Trophoblast cell (in vitro differentiated cells and primary cell): ENCODE results near the gene NEUROG3. TPM values are rescaled to one million over a fixed set of nuclear protein-coding genes. Genes with fewer than 3 reads are reported as not detected.

Experiments
- DNase-seq, 2 donors: peaks; one replicate each; pipeline ENCODE4 v3.0.0-alpha.2; 2016
- H2AFZ ChIP-seq: 2 replicates; pipeline ENCODE4 v1.6.1; 2013; ENCODE audit warnings: low read length, moderate library complexity, mild to moderate bottlenecking; ENCODE audit not compliant: insufficient read depth, poor library complexity
- H2AK5ac ChIP-seq: 2 replicates; pipeline ENCODE4 v1.6.1; 2013; ENCODE audit warnings: mild to moderate bottlenecking, low read length
- H2BK120ac ChIP-seq: 2 replicates; pipeline ENCODE4 v1.6.1; 2013; ENCODE audit warnings: low read length, mild to moderate bottlenecking, moderate library complexity; ENCODE audit not compliant: insufficient read depth, poor library complexity
- H2BK12ac ChIP-seq: 2 replicates; pipeline ENCODE4 v1.6.1; 2013; ENCODE audit warnings: mild to moderate bottlenecking, low read length, moderate library complexity
- H2BK5ac ChIP-seq: 2 replicates; pipeline ENCODE4 v1.6.1; 2013; ENCODE audit warnings: low read length, low read depth, moderate library complexity, mild to moderate bottlenecking; ENCODE audit not compliant: poor library complexity
- H3K14ac ChIP-seq: 2 replicates; pipeline ENCODE4 v1.6.1; 2013; ENCODE audit warnings: mild to moderate bottlenecking, low read length
- H3K18ac ChIP-seq: 2 replicates; pipeline ENCODE4 v1.6.1; 2013; ENCODE audit warnings: mild to moderate bottlenecking, low read length
- H3K23ac ChIP-seq: 2 replicates; pipeline ENCODE4 v1.6.1; 2013; ENCODE audit warnings: low read length
- H3K27ac ChIP-seq: 2 replicates; pipeline ENCODE4 v1.5.1; 2013; ENCODE audit warnings: low read depth, mild to moderate bottlenecking, inconsistent platforms, low read length, moderate library complexity
- H3K27me3 ChIP-seq: 2 replicates; pipeline ENCODE4 v1.6.1; 2013; ENCODE audit warnings: inconsistent platforms, mild to moderate bottlenecking, low read length, moderate library complexity; ENCODE audit not compliant: insufficient read depth
- H3K36me3 ChIP-seq, 2 experiments: 1 replicate in 1 of 2; 2 replicates in 1 of 2; pipeline ENCODE4 v1.6.1; 2013; ENCODE audit warnings: low read length in 2 of 2, mild to moderate bottlenecking in 2 of 2, moderate library complexity in 1 of 2; ENCODE audit not compliant: insufficient read depth in 2 of 2, control insufficient read depth in 1 of 2
- H3K4ac ChIP-seq: 2 replicates; pipeline ENCODE4 v1.6.1; 2013; ENCODE audit warnings: low read depth, mild to moderate bottlenecking, low read length, moderate library complexity
- H3K4me1 ChIP-seq, 2 experiments: 1 replicate in 1 of 2; 2 replicates in 1 of 2; pipeline ENCODE4 v1.6.1; 2013; ENCODE audit warnings: low read length in 2 of 2, mild to moderate bottlenecking in 2 of 2, moderate library complexity in 1 of 2; ENCODE audit not compliant: insufficient read depth in 2 of 2, control insufficient read depth in 1 of 2
- H3K4me2 ChIP-seq: 2 replicates; pipeline ENCODE4 v1.6.1; 2013; ENCODE audit warnings: inconsistent platforms, mild to moderate bottlenecking, low read length, moderate library complexity
- H3K4me3 ChIP-seq: 2 replicates; pipeline ENCODE4 v1.5.1; 2013; ENCODE audit warnings: mild to moderate bottlenecking, low read depth, low read length, inconsistent platforms
- H3K79me1 ChIP-seq: one replicate; pipeline ENCODE4 v1.6.1; 2013; ENCODE audit warnings: low read length
- H3K79me2 ChIP-seq: 2 replicates; pipeline ENCODE4 v1.6.1; 2013; ENCODE audit warnings: low read length, mild to moderate bottlenecking; ENCODE audit not compliant: control insufficient read depth, insufficient read depth, poor library complexity
- H3K9ac ChIP-seq: 2 replicates; pipeline ENCODE4 v1.6.1; 2013; ENCODE audit warnings: mild to moderate bottlenecking, low read length
- H3K9me3 ChIP-seq: 2 replicates; pipeline ENCODE4 v1.6.1; 2013; ENCODE audit warnings: low read depth, mild to moderate bottlenecking, control low read depth, inconsistent platforms, low read length; ENCODE audit not compliant: insufficient read depth
- H4K12ac ChIP-seq: 2 replicates; pipeline ENCODE4 v1.6.1; 2013; ENCODE audit warnings: low read depth, mild to moderate bottlenecking, low read length, moderate library complexity
- H4K8ac ChIP-seq: 2 replicates; pipeline ENCODE4 v1.6.1; 2013; ENCODE audit warnings: low read depth, mild to moderate bottlenecking, low read length, moderate library complexity
- H4K91ac ChIP-seq: one replicate; pipeline ENCODE4 v1.6.1; 2013; ENCODE audit warnings: low read depth, mild to moderate bottlenecking, low read length, moderate library complexity
- WGBS: extraction: QIAGEN DNeasy Blood & Tissue Kit; methylation state at CpG from one replicate; pipeline ENCODE4 v1.1.7; 2013; ENCODE audit warnings: missing lambda C conversion rate; ENCODE audit not compliant: insufficient read length, insufficient coverage; ENCODE audit errors: extremely low coverage; 5-methylcytosine and 5-hydroxymethylcytosine counted together
- polyA plus RNA-seq: library from polyadenylated mRNA; stranded (reverse); fragments of 200-250 nt; gene quantifications from 2 replicates; pipeline ENCODE4 v1.2.3, GENCODE V29; 2013

The NEUROG3 gene, protein sequence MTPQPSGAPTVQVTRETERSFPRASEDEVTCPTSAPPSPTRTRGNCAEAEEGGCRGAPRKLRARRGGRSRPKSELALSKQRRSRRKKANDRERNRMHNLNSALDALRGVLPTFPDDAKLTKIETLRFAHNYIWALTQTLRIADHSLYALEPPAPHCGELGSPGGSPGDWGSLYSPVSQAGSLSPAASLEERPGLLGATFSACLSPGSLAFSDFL
- polyA plus RNA-seq = not detected in 2 replicates

GRCh38 chr10:69573056-69573806 lies at the start of gene NEUROG3:
TSS of gene NEUROG3 (minus strand) at chr10:69573422. CDS start at chr10:69573043, 379 bp downstream.
- DNase-seq = peak in 1 of 2 donors; percentile 3
- H2AK5ac ChIP-seq = no peak within 1 kb of the TSS
- H2BK120ac ChIP-seq = no peak within 1 kb of the TSS
- H3K14ac ChIP-seq = no peak within 1 kb of the TSS
- H3K23ac ChIP-seq = no peak within 1 kb of the TSS
- H3K9me3 ChIP-seq = peaks cover 6% of the 10 kb centered on the region
- no CpG with 5 or more reads among the region's 53 CpGs for WGBS
- peak within 1 kb of the TSS; percentile 49 for H3K4me2 ChIP-seq
- H3K27me3 ChIP-seq = peaks cover 94% of the 10 kb centered on the region
- H4K8ac ChIP-seq = no peak within 1 kb of the TSS
- no peak within 1 kb of the TSS for H4K12ac ChIP-seq
- H4K91ac ChIP-seq = no peak within 1 kb of the TSS
- H3K18ac ChIP-seq = no peak within 1 kb of the TSS
- no peaks in the 10 kb centered on the region for H3K79me1 ChIP-seq
- H3K4me3 ChIP-seq = peak within 1 kb of the TSS; percentile 26
- no peak within 1 kb of the TSS for H3K9ac ChIP-seq
- H3K79me2 ChIP-seq = no peaks in the 10 kb centered on the region
- no peak within 1 kb of the TSS for H2BK12ac ChIP-seq
- H2BK5ac ChIP-seq = no peak within 1 kb of the TSS
- H3K36me3 ChIP-seq = no peaks in the 10 kb centered on the region
- no peak within 1 kb of the TSS for H2AFZ ChIP-seq
- H3K4ac ChIP-seq = no peak within 1 kb of the TSS
- no peak within 1 kb of the TSS for H3K27ac ChIP-seq
- peaks cover 3 to 6% of the 10 kb centered on the region in 2 experiments for H3K4me1 ChIP-seq

GRCh38 chr10:69620625-69621024 lies 47.4 kb upstream of the NEUROG3 start:
- H3K23ac ChIP-seq = no peak overlapping the region
- H2AK5ac ChIP-seq = no peak overlapping the region
- H3K27me3 ChIP-seq = no peaks in the 10 kb centered on the region
- H3K18ac ChIP-seq = no peak overlapping the region
- no peak overlapping the region for H3K27ac ChIP-seq
- no peak overlapping the region for H4K8ac ChIP-seq
- no peaks in the 10 kb centered on the region for H3K9me3 ChIP-seq
- H3K9ac ChIP-seq = no peak overlapping the region
- H3K79me1 ChIP-seq = no peaks in the 10 kb centered on the region
- no CpG with 5 or more reads among the region's 5 CpGs for WGBS
- H4K12ac ChIP-seq = no peak overlapping the region
- no peak overlapping the region for H3K14ac ChIP-seq
- no peak overlapping the region for H3K4me2 ChIP-seq
- H2BK120ac ChIP-seq = no peak overlapping the region
- no peaks in the 10 kb centered on the region for H3K79me2 ChIP-seq
- H2AFZ ChIP-seq = no peak overlapping the region
- H3K4me3 ChIP-seq = no peak overlapping the region
- H4K91ac ChIP-seq = no peak overlapping the region
- DNase-seq = no peak
- H2BK5ac ChIP-seq = no peak overlapping the region
- H3K4me1 ChIP-seq = no peaks in the 10 kb centered on the region
- H3K36me3 ChIP-seq = no peaks in the 10 kb centered on the region
- no peak overlapping the region for H3K4ac ChIP-seq
- no peak overlapping the region for H2BK12ac ChIP-seq

GRCh38 chr10:69619626-69620025 lies 46.4 kb upstream of the NEUROG3 start:
- H3K79me1 ChIP-seq = no peaks in the 10 kb centered on the region
- no peaks in the 10 kb centered on the region for H3K9me3 ChIP-seq
- H3K79me2 ChIP-seq = no peaks in the 10 kb centered on the region
- H4K12ac ChIP-seq = no peak overlapping the region
- H3K4ac ChIP-seq = no peak overlapping the region
- no peak for DNase-seq
- no peak overlapping the region for H4K8ac ChIP-seq
- no peaks in the 10 kb centered on the region for H3K27me3 ChIP-seq
- H2BK5ac ChIP-seq = no peak overlapping the region
- no peak overlapping the region for H3K27ac ChIP-seq
- H3K23ac ChIP-seq = no peak overlapping the region
- no CpG with 5 or more reads among the region's 7 CpGs for WGBS
- H3K4me3 ChIP-seq = no peak overlapping the region
- no peak overlapping the region for H3K18ac ChIP-seq
- no peak overlapping the region for H4K91ac ChIP-seq
- no peak overlapping the region for H3K9ac ChIP-seq
- no peak overlapping the region for H3K4me2 ChIP-seq
- H3K4me1 ChIP-seq = no peaks in the 10 kb centered on the region
- no peaks in the 10 kb centered on the region for H3K36me3 ChIP-seq
- H2BK120ac ChIP-seq = no peak overlapping the region
- H2AFZ ChIP-seq = no peak overlapping the region
- H3K14ac ChIP-seq = no peak overlapping the region
- H2BK12ac ChIP-seq = no peak overlapping the region
- H2AK5ac ChIP-seq = no peak overlapping the region

- H3K9me3 ChIP-seq = no peaks in the 10 kb centered on the region
- H3K4me3 ChIP-seq = no peak overlapping the region
- no peak overlapping the region for H4K8ac ChIP-seq
- no peaks in the 10 kb centered on the region for H3K79me1 ChIP-seq
- H3K9ac ChIP-seq = no peak overlapping the region
- H3K27me3 ChIP-seq = no peaks in the 10 kb centered on the region
- H3K18ac ChIP-seq = no peak overlapping the region
- DNase-seq = no peak
- H3K14ac ChIP-seq = no peak overlapping the region
- no peak overlapping the region for H3K4ac ChIP-seq
- H3K23ac ChIP-seq = no peak overlapping the region
- H2AFZ ChIP-seq = no peak overlapping the region
- no peaks in the 10 kb centered on the region for H3K79me2 ChIP-seq
- H3K27ac ChIP-seq = no peak overlapping the region
- H3K36me3 ChIP-seq = no peaks in the 10 kb centered on the region
- WGBS = no CpG with 5 or more reads among the region's 2 CpGs
- no peaks in the 10 kb centered on the region for H3K4me1 ChIP-seq
- no peak overlapping the region for H4K12ac ChIP-seq
- H2BK12ac ChIP-seq = no peak overlapping the region
- no peak overlapping the region for H2BK120ac ChIP-seq
- H2BK5ac ChIP-seq = no peak overlapping the region
- no peak overlapping the region for H3K4me2 ChIP-seq
- H4K91ac ChIP-seq = no peak overlapping the region
- no peak overlapping the region for H2AK5ac ChIP-seq
These were observed 45.5 kb upstream of the NEUROG3 start for GRCh38 chr10:69618746-69619145.
